RWPE2 (cell line): ENCODE measurements around the gene SLC3A2.
A peak's percentile ranks its signal among the peaks of the same experiment; 100 is the strongest.

ENCODE experiments used
- ATAC-seq: fragments of 200-7000 bp; cut with Tn5 transposase; 3 replicates; pipeline ENCODE4 v1.9.1; 2021; ENCODE audit warnings: low read depth
- DNase-seq: peaks from one replicate; pipeline ENCODE4 v3.0.0-alpha.2; 2020; ENCODE audit warnings: low spot score
- H3K27ac ChIP-seq: fragments of 450-650 bp; 2 replicates; pipeline ENCODE4 v1.5.1; 2017; ENCODE audit warnings: mild to moderate bottlenecking; ENCODE audit not compliant: poor library complexity, severe bottlenecking
- H3K27me3 ChIP-seq: fragments of 250-450 bp; sonication (Bioruptor Pico); 2 replicates; pipeline ENCODE4 v1.5.1; 2021; ENCODE audit warnings: mild to moderate bottlenecking, moderate library complexity; ENCODE audit not compliant: insufficient read depth, poor library complexity, severe bottlenecking
- H3K36me3 ChIP-seq: fragments of 250-450 bp; sonication (Bioruptor Pico); 2 replicates; pipeline ENCODE4 v1.5.1; 2020; ENCODE audit warnings: low read depth, mild to moderate bottlenecking, moderate library complexity
- H3K4me1 ChIP-seq: fragments of 250-450 bp; sonication (Bioruptor Pico); 2 replicates; pipeline ENCODE4 v1.5.1; 2021; ENCODE audit warnings: mild to moderate bottlenecking, moderate library complexity; ENCODE audit not compliant: insufficient read depth, poor library complexity, severe bottlenecking
- H3K4me3 ChIP-seq: fragments of 250-450 bp; sonication (Bioruptor Pico); 2 replicates; pipeline ENCODE4 v1.5.1; 2021; ENCODE audit warnings: mild to moderate bottlenecking, moderate library complexity; ENCODE audit not compliant: severe bottlenecking
- H3K9me3 ChIP-seq: fragments of 250-450 bp; sonication (Bioruptor Pico); 2 replicates; pipeline ENCODE4 v1.5.1; 2021; ENCODE audit warnings: mild to moderate bottlenecking, moderate library complexity; ENCODE audit not compliant: severe bottlenecking
- CTCF ChIP-seq: fragments of 450-650 bp; IDR thresholded peaks from one replicate; pipeline ENCODE4 v1.5.1; 2017; ENCODE audit warnings: mild to moderate bottlenecking, moderate library complexity; ENCODE audit not compliant: poor library complexity, severe bottlenecking

SLC3A2 gene

GRCh38 chr11:62843466-62843865 is 37.2 kb upstream of the SLC3A2 start:
- H3K4me3 ChIP-seq, result no peak overlapping the region
- no peaks in the 10 kb centered on the region for H3K27me3 ChIP-seq
- peaks cover 11% of the 10 kb centered on the region for H3K4me1 ChIP-seq
- no peak for TF ChIP-seq CTCF
- DNase-seq (no peak), ATAC-seq (no peak)
- no peaks in the 10 kb centered on the region for H3K36me3 ChIP-seq
- H3K9me3 ChIP-seq, result no peaks in the 10 kb centered on the region
- H3K27ac ChIP-seq, result no peak overlapping the region

- no peak overlapping the region for H3K27ac ChIP-seq
- H3K36me3 ChIP-seq, result no peaks in the 10 kb centered on the region
- H3K4me1 ChIP-seq, result peaks cover 11% of the 10 kb centered on the region
- H3K27me3 ChIP-seq, result no peaks in the 10 kb centered on the region
- H3K4me3 ChIP-seq, result no peak overlapping the region
- H3K9me3 ChIP-seq, result no peaks in the 10 kb centered on the region
- ATAC-seq, result no peak
- no peak for TF ChIP-seq CTCF
- no peak for DNase-seq
Observed at GRCh38 chr11:62844154-62844553, 36.5 kb upstream of the SLC3A2 start.

- Histone ChIP-seq H3K27me3 (no peaks in the 10 kb centered on the region), H3K4me3 (no peak overlapping the region), H3K36me3 (no peaks in the 10 kb centered on the region), H3K4me1 (peaks cover 6% of the 10 kb centered on the region), H3K9me3 (no peaks in the 10 kb centered on the region), H3K27ac (no peak overlapping the region)
- DNase-seq (no peak), ATAC-seq (no peak)
- TF ChIP-seq CTCF, result no peak
Observed at GRCh38 chr11:62846177-62846576, 34.5 kb upstream of the SLC3A2 start.

GRCh38 chr11:62847767-62848314 is 32.9 kb upstream of the SLC3A2 start:
- Histone ChIP-seq H3K36me3 (peaks cover 12% of the 10 kb centered on the region), H3K9me3 (no peaks in the 10 kb centered on the region), H3K27me3 (no peaks in the 10 kb centered on the region), H3K4me1 (no peaks in the 10 kb centered on the region), H3K4me3 (no peak overlapping the region), H3K27ac (no peak overlapping the region)
- no peak for DNase-seq
- TF ChIP-seq CTCF, result no peak
- no peak for ATAC-seq

- peaks cover 10% of the 10 kb centered on the region for H3K4me1 ChIP-seq
- H3K27me3 ChIP-seq, result no peaks in the 10 kb centered on the region
- H3K9me3 ChIP-seq, result no peaks in the 10 kb centered on the region
- H3K27ac ChIP-seq, result peak overlapping the region; percentile 84
- peak; percentile 37 for ATAC-seq
- no peak overlapping the region for H3K4me3 ChIP-seq
- no peak for DNase-seq
- peak; percentile 4 for TF ChIP-seq CTCF
- H3K36me3 ChIP-seq, result peaks cover 40% of the 10 kb centered on the region
Observed at GRCh38 chr11:62850911-62851806, 29.5 kb upstream of the SLC3A2 start.
